T-helper 17 cell (primary cell): Measurements from ENCODE around the gene UPF1. TPM values are rescaled to one million over a fixed set of nuclear protein-coding genes. Genes with fewer than 3 reads are reported as not detected.

Experiments used
- ATAC-seq: fragments of 150-1000 bp; cut with Tn5 transposase; 2 replicates; pipeline ENCODE4 v1.10.0; 2021; ENCODE audit warnings: mild to moderate bottlenecking, moderate library complexity
- DNase-seq, 3 donors: peaks; one replicate each; pipeline versions ENCODE4 v3.0.0 to v3.0.0-alpha.2; 2020 to 2021
- H3K9me3 ChIP-seq: one replicate; pipeline ENCODE4 v1.7.0; 2013; ENCODE audit warnings: low read length, mild to moderate bottlenecking; ENCODE audit not compliant: control insufficient read depth, poor library complexity, severe bottlenecking
- H3K27ac Mint-ChIP-seq: one replicate; pipeline ENCODE4 v1.8.0; 2022; ENCODE audit warnings: mild to moderate bottlenecking, moderate library complexity, mixed read lengths
- H3K27me3 Mint-ChIP-seq: one replicate; pipeline ENCODE4 v1.8.0; 2022; ENCODE audit warnings: mixed read lengths
- H3K36me3 Mint-ChIP-seq: one replicate; pipeline ENCODE4 v1.8.0; 2022; ENCODE audit warnings: low read depth, mixed read lengths
- H3K4me1 Mint-ChIP-seq: one replicate; pipeline ENCODE4 v1.8.0; 2022; ENCODE audit warnings: mild to moderate bottlenecking, mixed read lengths
- H3K4me3 Mint-ChIP-seq: one replicate; pipeline ENCODE4 v1.8.0; 2022; ENCODE audit warnings: mild to moderate bottlenecking, moderate library complexity, mixed read lengths
- total RNA-seq, 4 donors: library from RNA in 2 of 4; stranded (reverse) in 2 of 4; gene quantifications; one replicate each; pipeline ENCODE4 v1.2.3 and lab custom pipeline; 2022 to 2026

Gene UPF1
- total RNA-seq, 2 donors from 2014 or later, result 135 to 143 TPM

DNA sequence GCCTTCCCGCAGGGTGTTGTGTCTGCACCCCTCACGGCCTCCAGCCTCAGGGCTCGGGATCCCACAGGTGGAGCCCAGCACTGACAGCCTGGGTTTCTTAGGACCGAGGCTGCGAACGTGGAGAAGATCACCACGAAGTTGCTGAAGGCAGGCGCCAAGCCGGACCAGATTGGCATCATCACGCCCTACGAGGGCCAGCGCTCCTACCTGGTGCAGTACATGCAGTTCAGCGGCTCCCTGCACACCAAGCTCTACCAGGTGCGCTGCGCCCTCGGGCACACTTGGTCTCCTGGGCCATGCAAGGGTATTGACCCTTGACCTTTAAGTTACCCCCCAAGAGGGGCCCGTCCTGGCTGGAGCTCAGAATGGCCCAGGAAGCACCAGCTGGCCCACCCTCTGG is 29.0 kb downstream of the UPF1 start:
- no peak for DNase-seq
- Mint-ChIP-seq H3K36me3 (no peaks in the 10 kb centered on the region), H3K27ac (no peak overlapping the region), H3K4me3 (no peak overlapping the region), H3K4me1 (peaks cover 2% of the 10 kb centered on the region), H3K27me3 (no peaks in the 10 kb centered on the region)
- no peaks in the 10 kb centered on the region for H3K9me3 ChIP-seq
- ATAC-seq, result no peak

DNA sequence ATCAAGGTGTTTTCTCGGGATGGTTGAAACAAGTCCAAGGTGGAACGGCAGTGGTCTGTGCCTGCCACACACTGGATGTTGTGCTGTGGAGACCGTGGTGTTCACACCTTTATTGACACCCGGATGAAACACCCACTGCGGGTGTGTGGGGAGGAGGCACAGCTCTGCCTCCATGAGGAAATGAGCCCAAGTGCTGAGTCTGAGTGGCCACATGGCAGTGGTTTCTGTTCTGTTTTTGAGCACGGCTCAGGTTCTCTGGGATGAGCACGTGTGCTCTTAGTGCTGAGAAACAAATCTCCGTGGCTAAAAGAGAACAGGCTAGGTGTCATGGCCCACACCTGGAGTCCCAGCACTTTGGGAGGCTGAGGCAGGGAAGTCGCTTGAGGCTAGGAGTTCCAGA is 29.5 kb downstream of the UPF1 start:
- DNase-seq, result no peak
- Mint-ChIP-seq H3K4me1 (peaks cover 2% of the 10 kb centered on the region), H3K27me3 (no peaks in the 10 kb centered on the region), H3K36me3 (no peaks in the 10 kb centered on the region), H3K27ac (no peak overlapping the region), H3K4me3 (no peak overlapping the region)
- no peak for ATAC-seq
- H3K9me3 ChIP-seq, result no peaks in the 10 kb centered on the region

DNA sequence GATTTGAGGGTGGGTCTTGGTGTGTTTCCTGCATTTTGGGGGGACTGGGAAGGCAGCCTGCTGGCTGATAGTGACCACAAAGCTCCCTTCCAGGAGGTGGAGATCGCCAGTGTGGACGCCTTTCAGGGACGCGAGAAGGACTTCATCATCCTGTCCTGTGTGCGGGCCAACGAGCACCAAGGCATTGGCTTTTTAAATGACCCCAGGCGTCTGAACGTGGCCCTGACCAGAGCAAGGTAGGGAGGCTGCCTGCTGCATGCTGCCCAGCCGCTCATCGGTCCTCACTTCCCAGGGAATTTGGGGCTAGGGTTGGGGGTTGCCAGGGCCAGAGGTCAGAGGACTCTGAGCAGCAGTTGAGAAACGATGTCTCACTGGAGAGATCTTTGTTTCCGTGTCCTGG is 30.2 kb downstream of the UPF1 start:
- Mint-ChIP-seq H3K27ac (no peak overlapping the region), H3K4me1 (peaks cover 4% of the 10 kb centered on the region), H3K27me3 (no peaks in the 10 kb centered on the region), H3K36me3 (no peaks in the 10 kb centered on the region), H3K4me3 (no peak overlapping the region)
- H3K9me3 ChIP-seq, result no peaks in the 10 kb centered on the region
- no peak for DNase-seq
- no peak for ATAC-seq

DNA sequence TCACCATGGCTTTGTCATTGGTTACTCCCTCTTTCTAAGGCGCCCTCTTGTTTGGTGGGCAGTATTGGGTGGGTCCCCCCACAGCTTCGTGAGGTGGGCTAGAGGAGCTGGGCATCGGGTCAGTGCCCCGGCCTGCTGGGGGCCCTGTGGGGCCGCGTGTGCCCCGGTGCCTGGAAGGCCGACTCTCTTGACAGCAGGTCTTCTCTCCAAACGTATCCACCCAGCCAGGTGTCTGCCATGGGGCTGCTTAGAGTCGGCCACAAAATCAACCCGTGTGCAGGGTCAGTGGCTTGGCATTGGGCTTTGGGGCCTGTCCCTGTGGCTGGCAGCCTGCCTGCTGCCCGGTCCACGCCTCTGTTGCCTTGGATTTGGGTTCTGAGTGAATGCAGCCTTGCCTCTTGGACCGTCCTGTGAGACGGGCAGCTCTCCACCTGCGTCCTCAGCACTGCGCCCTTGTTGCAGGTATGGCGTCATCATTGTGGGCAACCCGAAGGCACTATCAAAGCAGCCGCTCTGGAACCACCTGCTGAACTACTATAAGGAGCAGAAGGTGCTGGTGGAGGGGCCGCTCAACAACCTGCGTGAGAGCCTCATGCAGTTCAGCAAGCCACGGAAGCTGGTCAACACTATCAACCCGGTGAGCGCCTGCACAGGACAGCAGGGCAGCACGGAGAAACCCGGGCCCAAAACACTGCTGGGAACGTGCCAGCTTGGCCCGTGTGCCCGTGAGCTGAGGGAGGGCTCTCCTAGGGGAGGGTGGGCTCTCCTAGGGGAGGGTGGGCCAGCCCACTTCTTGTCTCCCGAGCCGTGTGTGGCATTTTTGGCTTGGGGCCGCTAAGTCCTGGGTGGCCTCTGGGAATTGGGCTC is 31.4 kb downstream of the UPF1 start:
- H3K4me1 Mint-ChIP-seq, result peaks cover 3% of the 10 kb centered on the region
- no peak for DNase-seq
- no peak overlapping the region for H3K4me3 Mint-ChIP-seq
- no peaks in the 10 kb centered on the region for H3K9me3 ChIP-seq
- no peak overlapping the region for H3K27ac Mint-ChIP-seq
- no peaks in the 10 kb centered on the region for H3K27me3 Mint-ChIP-seq
- no peak for ATAC-seq
- H3K36me3 Mint-ChIP-seq, result no peaks in the 10 kb centered on the region

DNA sequence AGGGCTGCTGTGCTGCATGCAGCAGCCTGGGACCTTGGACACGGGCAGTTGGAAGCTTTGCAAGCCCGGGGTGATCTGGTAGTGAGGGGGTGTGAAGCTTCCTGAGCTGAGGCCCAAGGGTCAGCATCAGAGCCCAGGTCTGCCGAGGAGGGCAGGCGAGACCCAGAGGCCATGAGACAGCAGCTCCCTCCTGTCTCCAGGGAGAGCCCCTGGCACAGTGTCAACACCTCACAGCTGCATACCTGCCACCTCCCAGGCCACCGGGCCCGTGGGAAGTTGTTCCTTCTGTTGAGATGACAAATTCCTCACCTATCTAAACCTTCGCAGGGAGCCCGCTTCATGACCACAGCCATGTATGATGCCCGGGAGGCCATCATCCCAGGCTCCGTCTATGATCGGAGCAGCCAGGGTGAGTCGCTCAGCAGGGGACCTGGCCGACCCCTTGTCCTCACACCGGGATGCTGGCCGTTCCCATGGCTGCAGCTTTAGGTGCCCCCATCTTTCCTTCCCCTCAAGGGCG is 32.1 kb downstream of the UPF1 start:
- no peaks in the 10 kb centered on the region for H3K9me3 ChIP-seq
- ATAC-seq (no peak), DNase-seq (no peak)
- H3K4me3 Mint-ChIP-seq, result no peak overlapping the region
- no peaks in the 10 kb centered on the region for H3K36me3 Mint-ChIP-seq
- no peak overlapping the region for H3K27ac Mint-ChIP-seq
- peaks cover 3% of the 10 kb centered on the region for H3K4me1 Mint-ChIP-seq
- H3K27me3 Mint-ChIP-seq, result no peaks in the 10 kb centered on the region

DNA sequence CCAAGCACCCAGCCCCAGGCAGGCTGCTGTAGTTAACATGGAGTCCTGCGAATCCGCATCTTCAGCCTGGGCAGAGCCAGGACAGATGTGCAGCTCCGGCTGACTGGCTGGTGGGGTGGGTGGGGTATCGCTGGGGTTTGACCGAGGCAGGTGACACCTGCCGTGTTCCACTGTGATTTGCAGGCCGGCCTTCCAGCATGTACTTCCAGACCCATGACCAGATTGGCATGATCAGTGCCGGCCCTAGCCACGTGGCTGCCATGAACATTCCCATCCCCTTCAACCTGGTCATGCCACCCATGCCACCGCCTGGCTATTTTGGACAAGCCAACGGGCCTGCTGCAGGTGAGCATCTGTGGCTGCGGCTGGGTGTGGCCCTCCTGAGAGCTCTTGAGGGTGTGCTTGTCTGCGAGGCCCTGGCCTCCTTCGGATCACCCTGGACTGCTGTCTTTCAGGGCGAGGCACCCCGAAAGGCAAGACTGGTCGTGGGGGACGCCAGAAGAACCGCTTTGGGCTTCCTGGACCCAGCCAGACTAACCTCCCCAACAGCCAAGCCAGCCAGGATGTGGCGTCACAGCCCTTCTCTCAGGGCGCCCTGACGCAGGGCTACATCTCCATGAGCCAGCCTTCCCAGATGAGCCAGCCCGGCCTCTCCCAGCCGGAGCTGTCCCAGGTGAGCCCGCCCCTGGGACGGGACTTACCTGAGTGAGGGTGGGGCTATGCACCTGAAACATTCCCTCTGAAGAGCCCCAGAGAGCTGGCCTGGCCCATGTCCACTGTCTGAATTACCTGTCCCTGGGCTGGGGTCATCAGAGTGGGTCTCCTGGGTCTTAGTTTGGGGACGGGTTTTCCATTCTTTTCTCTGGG is 33.6 kb downstream of the UPF1 start:
- Mint-ChIP-seq H3K27ac (peak overlapping the region; percentile 79), H3K4me3 (no peak overlapping the region), H3K4me1 (peaks cover 3% of the 10 kb centered on the region), H3K27me3 (no peaks in the 10 kb centered on the region), H3K36me3 (no peaks in the 10 kb centered on the region)
- DNase-seq (no peak), ATAC-seq (no peak)
- H3K9me3 ChIP-seq, result no peaks in the 10 kb centered on the region

DNA sequence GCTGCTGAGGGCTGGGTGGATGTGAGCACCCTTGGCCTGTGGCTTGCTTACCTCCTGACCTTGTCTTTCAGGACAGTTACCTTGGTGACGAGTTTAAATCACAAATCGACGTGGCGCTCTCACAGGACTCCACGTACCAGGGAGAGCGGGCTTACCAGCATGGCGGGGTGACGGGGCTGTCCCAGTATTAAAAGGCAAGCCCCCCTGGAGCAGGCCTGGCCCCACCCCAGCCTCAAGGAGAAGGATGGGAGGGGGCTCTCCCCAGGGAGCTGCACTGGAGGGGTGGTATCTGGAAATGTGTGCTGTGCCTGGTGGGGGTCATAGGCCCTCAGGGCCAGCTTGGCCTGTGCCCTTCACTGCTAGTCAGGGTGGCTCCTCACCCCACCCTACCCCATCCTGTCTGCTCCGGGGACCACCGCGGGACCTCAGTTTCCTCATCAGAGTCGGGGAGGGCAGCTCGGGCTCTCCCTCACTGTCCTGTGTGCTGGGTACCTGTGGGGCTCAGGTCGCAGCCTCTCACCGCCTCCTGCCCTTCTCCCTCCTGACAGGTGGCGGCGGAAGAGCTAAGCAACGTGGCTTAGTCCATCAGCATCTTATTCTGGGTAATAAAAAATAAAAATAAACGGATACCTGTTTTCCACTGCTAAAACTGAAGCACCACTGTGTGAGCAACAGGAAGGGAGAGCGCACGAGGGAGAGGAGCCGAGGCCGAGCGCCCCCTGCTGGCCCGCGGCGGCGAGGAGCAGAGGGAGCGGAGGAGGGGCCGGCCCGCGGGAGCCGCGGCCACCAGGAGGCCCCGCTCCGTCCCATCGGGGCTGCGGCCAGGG is 34.4 kb downstream of the UPF1 start:
- H3K36me3 Mint-ChIP-seq, result peaks cover 4% of the 10 kb centered on the region
- H3K27me3 Mint-ChIP-seq, result no peaks in the 10 kb centered on the region
- no peaks in the 10 kb centered on the region for H3K9me3 ChIP-seq
- no peak overlapping the region for H3K4me3 Mint-ChIP-seq
- peak; percentile 52 to 71 (median 65) for DNase-seq
- H3K4me1 Mint-ChIP-seq, result peaks cover 7% of the 10 kb centered on the region
- peak; percentile 79 for ATAC-seq
- peak overlapping the region; percentile 79 for H3K27ac Mint-ChIP-seq

DNA sequence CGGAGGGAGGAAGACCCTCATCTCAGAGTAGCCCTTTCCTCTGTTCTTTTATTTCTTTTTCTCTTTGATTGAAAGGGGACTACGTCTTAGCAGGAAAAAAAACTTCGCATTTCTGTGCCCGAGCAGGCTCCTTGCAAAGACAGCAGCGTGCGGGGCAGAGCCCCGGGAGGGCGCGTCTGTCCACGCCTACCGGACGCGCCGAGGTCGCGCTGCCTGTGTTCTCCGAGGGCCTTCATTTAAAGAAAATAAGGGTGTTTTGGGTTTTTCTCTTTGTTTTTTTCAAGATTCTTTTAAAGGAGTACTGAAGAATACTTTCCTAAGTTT is 35.0 kb downstream of the UPF1 start:
- Mint-ChIP-seq H3K36me3 (peaks cover 4% of the 10 kb centered on the region), H3K27ac (peak overlapping the region; percentile 79), H3K4me1 (peaks cover 10% of the 10 kb centered on the region), H3K27me3 (peaks cover 5% of the 10 kb centered on the region), H3K4me3 (no peak overlapping the region)
- DNase-seq (no peak), ATAC-seq (peak; percentile 3)
- H3K9me3 ChIP-seq, result no peaks in the 10 kb centered on the region

DNA sequence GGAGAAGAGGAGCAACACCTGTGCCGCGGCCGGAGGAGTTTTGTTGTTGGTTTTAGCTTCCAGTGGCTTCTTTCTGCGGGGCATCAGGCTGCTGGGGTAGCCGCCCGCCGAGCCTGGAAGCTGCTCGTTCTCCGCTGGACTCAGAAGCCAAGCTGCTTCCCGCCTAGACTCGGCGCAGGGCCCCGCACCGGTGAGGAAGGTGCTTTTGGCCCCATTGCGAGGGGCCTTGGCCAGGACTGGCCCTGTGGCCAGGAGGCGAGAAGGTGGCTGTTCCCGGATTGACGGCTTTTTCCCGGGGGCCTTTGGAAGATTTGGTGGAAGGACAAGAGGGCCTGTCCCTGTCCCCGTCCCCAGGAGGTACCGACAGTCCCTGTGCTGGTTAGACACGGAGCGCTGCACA is 35.4 kb downstream of the UPF1 start:
- no peaks in the 10 kb centered on the region for H3K9me3 ChIP-seq
- Mint-ChIP-seq H3K4me3 (no peak overlapping the region), H3K27me3 (peaks cover 6% of the 10 kb centered on the region), H3K27ac (peak overlapping the region; percentile 79), H3K36me3 (peaks cover 4% of the 10 kb centered on the region), H3K4me1 (peaks cover 11% of the 10 kb centered on the region)
- no peak for ATAC-seq
- DNase-seq, result no peak

DNA sequence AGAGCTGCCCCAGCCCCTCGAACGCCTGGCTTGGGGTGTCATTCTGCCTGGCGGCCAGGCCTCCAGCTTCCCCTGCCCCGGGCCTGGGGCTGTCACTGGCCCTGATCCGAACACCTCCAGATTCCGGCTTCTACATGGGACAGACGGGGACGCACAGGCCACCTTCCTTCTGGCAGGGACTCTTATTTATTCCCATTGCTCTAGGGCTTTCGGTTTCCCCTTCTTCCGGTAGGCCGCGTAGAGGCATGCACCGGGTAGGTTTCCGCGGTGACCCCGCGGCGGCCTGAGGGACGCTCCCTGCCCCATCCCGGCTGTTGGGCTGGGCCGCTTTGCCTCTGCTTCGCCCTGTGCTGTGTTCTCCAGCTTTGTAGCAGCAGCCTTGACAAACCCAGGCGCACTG is 36.0 kb downstream of the UPF1 start:
- peaks cover 6% of the 10 kb centered on the region for H3K27me3 Mint-ChIP-seq
- H3K4me1 Mint-ChIP-seq, result peaks cover 11% of the 10 kb centered on the region
- peaks cover 4% of the 10 kb centered on the region for H3K36me3 Mint-ChIP-seq
- peak overlapping the region; percentile 25 for H3K4me3 Mint-ChIP-seq
- DNase-seq (no peak), ATAC-seq (no peak)
- H3K9me3 ChIP-seq, result no peaks in the 10 kb centered on the region
- H3K27ac Mint-ChIP-seq, result no peak overlapping the region

DNA sequence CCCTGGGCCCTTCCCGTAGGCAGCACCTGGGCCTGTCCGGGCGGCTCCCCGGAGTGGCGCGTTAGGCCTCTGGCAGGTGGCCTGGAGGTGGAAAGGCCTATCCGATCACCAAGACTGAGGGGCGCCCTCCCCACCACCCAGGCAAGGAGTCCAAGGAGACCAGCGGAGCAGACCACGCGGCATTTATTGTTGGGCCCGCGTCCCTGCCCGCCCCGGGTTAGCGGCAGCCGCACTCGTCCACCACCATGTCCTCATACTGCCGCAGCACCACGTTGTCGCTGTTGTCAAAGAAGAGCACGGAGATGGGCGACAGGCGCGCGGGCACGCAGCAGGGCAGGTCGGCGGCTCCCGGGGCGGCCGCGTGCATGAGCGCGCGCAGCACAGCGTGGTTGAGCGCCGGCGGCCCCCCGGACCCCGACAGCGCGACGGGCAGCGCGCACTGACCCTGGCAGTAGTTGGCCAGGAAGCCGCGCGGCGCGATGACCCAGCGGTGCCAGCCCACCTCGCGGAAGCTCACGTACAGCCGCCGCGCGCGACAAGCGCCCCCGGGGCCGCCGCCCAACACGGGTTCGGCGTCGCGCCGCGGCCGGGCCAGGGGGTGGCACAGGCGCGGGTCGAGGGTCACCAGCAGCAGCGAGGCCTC is 36.7 kb downstream of the UPF1 start:
- peak overlapping the region; percentile 25 for H3K4me3 Mint-ChIP-seq
- no peak overlapping the region for H3K27ac Mint-ChIP-seq
- no peak for ATAC-seq
- H3K27me3 Mint-ChIP-seq, result peaks cover 11% of the 10 kb centered on the region
- no peak for DNase-seq
- H3K4me1 Mint-ChIP-seq, result peaks cover 11% of the 10 kb centered on the region
- no peaks in the 10 kb centered on the region for H3K9me3 ChIP-seq
- H3K36me3 Mint-ChIP-seq, result peaks cover 4% of the 10 kb centered on the region

DNA sequence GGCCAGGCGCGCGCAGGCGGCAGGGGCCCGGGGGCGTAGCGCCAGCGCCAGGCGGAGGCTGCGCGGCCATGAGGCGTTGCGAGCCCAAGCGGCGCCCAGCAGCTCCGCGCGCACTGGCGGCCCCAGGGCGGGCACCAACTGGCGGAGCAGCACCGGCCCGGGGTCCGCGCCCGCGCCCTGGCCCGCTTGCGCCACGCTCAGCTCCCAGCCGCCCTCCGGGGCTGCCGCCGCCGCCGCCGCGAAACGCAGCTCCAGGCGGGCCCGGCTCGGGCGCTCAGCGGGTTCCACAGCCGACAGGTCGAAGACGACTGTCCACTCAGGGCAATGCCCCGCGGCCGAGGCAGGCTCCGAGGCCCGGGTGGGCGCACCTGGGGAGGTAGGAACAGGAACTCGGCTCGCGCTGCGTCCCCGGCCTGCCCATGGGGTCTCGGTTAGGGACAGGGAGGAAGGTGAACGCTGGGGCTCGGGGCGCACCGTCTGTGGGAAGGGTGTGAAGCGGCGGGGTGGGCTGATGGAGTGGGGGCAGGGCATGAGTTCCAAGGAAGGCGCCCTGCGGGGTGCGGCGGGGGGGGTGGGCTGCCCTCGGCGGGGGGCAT is 37.4 kb downstream of the UPF1 start:
- no peak for ATAC-seq
- H3K9me3 ChIP-seq, result no peaks in the 10 kb centered on the region
- no peak for DNase-seq
- peaks cover 11% of the 10 kb centered on the region for H3K4me1 Mint-ChIP-seq
- H3K27ac Mint-ChIP-seq, result no peak overlapping the region
- H3K36me3 Mint-ChIP-seq, result peaks cover 4% of the 10 kb centered on the region
- H3K27me3 Mint-ChIP-seq, result peaks cover 11% of the 10 kb centered on the region
- H3K4me3 Mint-ChIP-seq, result no peak overlapping the region
